ENCODE measurements around the gene FYB1. TPM values are rescaled to one million over a fixed set of nuclear protein-coding genes. Genes with fewer than 3 reads are reported as not detected.
"Not testable (repeated sequence)": the region's sequence is repeated elsewhere in the genome, so short reads cannot be mapped to it uniquely, and the experiment has no call there.

The FYB1 gene
- total RNA-seq, 2 experiments from 2014 or later = 129 TPM

GRCh38 chr5:39249069-39249468, 29.7 kb upstream of the FYB1 start:
- DNase-seq = no peak
- CTCF ChIA-PET = interaction anchor here (1.0 to 1.8 kb wide), 2 partner anchors 31 to 101 kb away, joined by 3 to 4 read pairs; no protein-coding TSS in a partner anchor
- H3K27ac Mint-ChIP-seq = no peak overlapping the region
- intact Hi-C loops (cut with micrococcal nuclease) = no loop called here
- H3K4me3 Mint-ChIP-seq = no peak overlapping the region
- H3K4me1 Mint-ChIP-seq (ENCODE audit: low read depth) = peaks cover 4% of the 10 kb centered on the region
- H3K36me3 Mint-ChIP-seq (ENCODE audit: low read depth) = peaks cover 1% of the 10 kb centered on the region
- no peaks in the 10 kb centered on the region for H3K27me3 Mint-ChIP-seq (ENCODE audit: low read depth)
- peaks cover 3% of the 10 kb centered on the region for H3K9me3 Mint-ChIP-seq

GRCh38 chr5:39240750-39241149, 21.4 kb upstream of the FYB1 start:
- CTCF ChIA-PET = no interaction called here
- no peaks in the 10 kb centered on the region for H3K4me1 Mint-ChIP-seq (ENCODE audit: low read depth)
- no peak overlapping the region for H3K27ac Mint-ChIP-seq
- peaks cover 11% of the 10 kb centered on the region for H3K9me3 Mint-ChIP-seq
- no peak overlapping the region for H3K4me3 Mint-ChIP-seq
- intact Hi-C loops (cut with micrococcal nuclease) = no loop called here
- no peaks in the 10 kb centered on the region for H3K27me3 Mint-ChIP-seq (ENCODE audit: low read depth)
- no peaks in the 10 kb centered on the region for H3K36me3 Mint-ChIP-seq (ENCODE audit: low read depth)
- DNase-seq = no peak

GRCh38 chr5:39238366-39239105, 19.2 kb upstream of the FYB1 start:
- Mint-ChIP-seq H3K36me3 (ENCODE audit: low read depth) (no peaks in the 10 kb centered on the region), H3K27ac (no peak overlapping the region), H3K9me3 (peaks cover 11% of the 10 kb centered on the region), H3K4me3 (no peak overlapping the region), H3K4me1 (ENCODE audit: low read depth) (no peaks in the 10 kb centered on the region), H3K27me3 (ENCODE audit: low read depth) (no peaks in the 10 kb centered on the region)
- intact Hi-C loops (cut with micrococcal nuclease) = no loop called here
- CTCF ChIA-PET = interaction anchor here (1.9 kb wide), 1 partner anchor 45 kb away, joined by 4 read pairs; no protein-coding TSS in a partner anchor
- no peak for DNase-seq

- intact Hi-C loops (cut with micrococcal nuclease) = no loop called here
- Mint-ChIP-seq H3K4me3 (no peak overlapping the region), H3K4me1 (ENCODE audit: low read depth) (peaks cover 6% of the 10 kb centered on the region), H3K27me3 (ENCODE audit: low read depth) (no peaks in the 10 kb centered on the region), H3K27ac (no peak overlapping the region), H3K36me3 (ENCODE audit: low read depth) (no peaks in the 10 kb centered on the region), H3K9me3 (peaks cover 11% of the 10 kb centered on the region)
- CTCF ChIA-PET = interaction anchor here (11.0 kb wide), 1 partner anchor 18 kb away, joined by 98 read pairs; the partner anchor contains the start of gene FYB1
- DNase-seq = no peak
These were observed 17.4 kb upstream of the FYB1 start for GRCh38 chr5:39236718-39237117.

- no peaks in the 10 kb centered on the region for H3K36me3 Mint-ChIP-seq (ENCODE audit: low read depth)
- intact Hi-C loops (cut with micrococcal nuclease) = no loop called here
- CTCF ChIA-PET = interaction anchor here (0.6 to 11.0 kb wide), 2 partner anchors 17 to 57 kb away, joined by 4 to 98 read pairs; partner anchors contain the start of gene FYB1
These were observed 16.3 kb upstream of the FYB1 start for GRCh38 chr5:39235648-39236047.

GRCh38 chr5:39234494-39234893, 15.1 kb upstream of the FYB1 start:
- intact Hi-C loops (cut with micrococcal nuclease); H3K9me3 Mint-ChIP-seq; H3K4me3 Mint-ChIP-seq; H3K36me3 Mint-ChIP-seq (ENCODE audit: low read depth); DNase-seq; H3K27me3 Mint-ChIP-seq (ENCODE audit: low read depth); H3K27ac Mint-ChIP-seq: not testable (repeated sequence)
- peaks cover 11% of the 10 kb centered on the region for H3K4me1 Mint-ChIP-seq (ENCODE audit: low read depth)
- CTCF ChIA-PET = interaction anchor here (11.0 kb wide), 1 partner anchor 16 kb away, joined by 98 read pairs; the partner anchor contains the start of gene FYB1

More at GRCh38 chr5:39235648-39236047, 16.3 kb upstream of the FYB1 start:
- H3K27me3 Mint-ChIP-seq (ENCODE audit: low read depth) = no peaks in the 10 kb centered on the region
- no peak overlapping the region for H3K4me3 Mint-ChIP-seq
- no peak for DNase-seq
- H3K4me1 Mint-ChIP-seq (ENCODE audit: low read depth) = peaks cover 11% of the 10 kb centered on the region
- no peak overlapping the region for H3K27ac Mint-ChIP-seq
- H3K9me3 Mint-ChIP-seq = peaks cover 8% of the 10 kb centered on the region

- peaks cover 11% of the 10 kb centered on the region for H3K4me1 Mint-ChIP-seq (ENCODE audit: low read depth)
- DNase-seq = no peak
- no peaks in the 10 kb centered on the region for H3K9me3 Mint-ChIP-seq
- no peak overlapping the region for H3K4me3 Mint-ChIP-seq
- H3K27me3 Mint-ChIP-seq (ENCODE audit: low read depth) = no peaks in the 10 kb centered on the region
- H3K27ac Mint-ChIP-seq = no peak overlapping the region
- H3K36me3 Mint-ChIP-seq (ENCODE audit: low read depth) = no peaks in the 10 kb centered on the region
- CTCF ChIA-PET = interaction anchor here (11.0 kb wide), 1 partner anchor 15 kb away, joined by 98 read pairs; the partner anchor contains the start of gene FYB1
- intact Hi-C loops (cut with micrococcal nuclease) = no loop called here
These were observed 14.4 kb upstream of the FYB1 start for GRCh38 chr5:39233783-39234182.

GRCh38 chr5:39231705-39232525, 12.6 kb upstream of the FYB1 start:
- intact Hi-C loops (cut with micrococcal nuclease) = loop anchor here (1.0 kb wide), 5 partner anchors 11 to 51 kb away; no protein-coding TSS in a partner anchor
- CTCF ChIA-PET = interaction anchor here (1.2 to 11.0 kb wide), 6 partner anchors 9 to 67 kb away, joined by 3 to 98 read pairs (median 6); partner anchors contain the start of gene FYB1
- peaks cover 14% of the 10 kb centered on the region for H3K4me1 Mint-ChIP-seq (ENCODE audit: low read depth)
- H3K36me3 Mint-ChIP-seq (ENCODE audit: low read depth) = no peaks in the 10 kb centered on the region
- no peaks in the 10 kb centered on the region for H3K27me3 Mint-ChIP-seq (ENCODE audit: low read depth)
- H3K27ac Mint-ChIP-seq = peak overlapping the region; percentile 90
- peak overlapping the region; percentile 52 for H3K4me3 Mint-ChIP-seq
- peak; percentile 72 for DNase-seq
- no peaks in the 10 kb centered on the region for H3K9me3 Mint-ChIP-seq

- Mint-ChIP-seq H3K4me3 (no peak overlapping the region), H3K9me3 (no peaks in the 10 kb centered on the region), H3K36me3 (ENCODE audit: low read depth) (no peaks in the 10 kb centered on the region), H3K27me3 (ENCODE audit: low read depth) (no peaks in the 10 kb centered on the region), H3K4me1 (ENCODE audit: low read depth) (peaks cover 40% of the 10 kb centered on the region), H3K27ac (no peak overlapping the region)
- intact Hi-C loops (cut with micrococcal nuclease) = no loop called here
- CTCF ChIA-PET = interaction anchor here (1.1 to 11.0 kb wide), 2 partner anchors 10 to 36 kb away, joined by 4 to 98 read pairs; partner anchors contain the start of gene FYB1
- DNase-seq = no peak
These were observed 9.2 kb upstream of the FYB1 start for GRCh38 chr5:39228596-39228995.

- Mint-ChIP-seq H3K4me1 (ENCODE audit: low read depth) (peaks cover 38% of the 10 kb centered on the region), H3K4me3 (peak overlapping the region; percentile 25), H3K27ac (peak overlapping the region; percentile 5), H3K36me3 (ENCODE audit: low read depth) (no peaks in the 10 kb centered on the region), H3K27me3 (ENCODE audit: low read depth) (no peaks in the 10 kb centered on the region), H3K9me3 (no peaks in the 10 kb centered on the region)
- intact Hi-C loops (cut with micrococcal nuclease) = no loop called here
- no peak for DNase-seq
- CTCF ChIA-PET = interaction anchor here (0.8 to 12.8 kb wide), 4 partner anchors 8 to 51 kb away, joined by 3 to 317 read pairs (median 50); partner anchors contain the start of gene FYB1
These were observed 7.2 kb upstream of the FYB1 start for GRCh38 chr5:39226558-39226957.

GRCh38 chr5:39226100-39226451, 6.7 kb upstream of the FYB1 start:
- intact Hi-C loops (cut with micrococcal nuclease) = no loop called here
- Mint-ChIP-seq H3K9me3 (no peaks in the 10 kb centered on the region), H3K36me3 (ENCODE audit: low read depth) (no peaks in the 10 kb centered on the region), H3K27ac (peak overlapping the region; percentile 7), H3K4me3 (peak overlapping the region; percentile 25), H3K27me3 (ENCODE audit: low read depth) (no peaks in the 10 kb centered on the region), H3K4me1 (ENCODE audit: low read depth) (peaks cover 35% of the 10 kb centered on the region)
- CTCF ChIA-PET = interaction anchor here (1.2 to 12.8 kb wide), 3 partner anchors 8 to 51 kb away, joined by 3 to 317 read pairs (median 98); partner anchors contain the start of gene FYB1
- DNase-seq = no peak

All from activated naive CD4-positive, alpha-beta T cell treated with anti-CD3 and anti-CD28 coated beads for 36 hours (primary cell).